Suprapubic skin (tissue), 4 donors: Measurements from ENCODE around the gene ZNF280B. TPM values are rescaled to one million over a fixed set of nuclear protein-coding genes. Genes with fewer than 3 reads are reported as not detected.
"Not testable (repeated sequence)": the region's sequence is repeated elsewhere in the genome, so short reads cannot be mapped to it uniquely, and the experiment has no call there.

Experiments used
- DNase-seq, 2 donors: peaks; one replicate each; pipeline ENCODE4 v3.0.0-alpha.2; 2019; ENCODE audit warnings: low spot score in 2 of 2
- H3K27ac ChIP-seq: fragments of 200-600 bp; sonication (generic); one replicate; pipeline ENCODE4 v1.5.1; 2019
- H3K27me3 ChIP-seq: fragments of 200-600 bp; sonication (generic); one replicate; pipeline ENCODE4 v1.5.1; 2019
- H3K36me3 ChIP-seq: fragments of 200-600 bp; sonication (generic); one replicate; pipeline ENCODE4 v1.5.1; 2019
- H3K4me1 ChIP-seq: fragments of 200-600 bp; sonication (generic); one replicate; pipeline ENCODE4 v1.5.1; 2019
- H3K4me3 ChIP-seq: fragments of 200-600 bp; sonication (generic); one replicate; pipeline ENCODE4 v1.5.1; 2019; ENCODE audit warnings: mild to moderate bottlenecking
- H3K9me3 ChIP-seq: fragments of 200-600 bp; sonication (generic); one replicate; pipeline ENCODE4 v1.5.1; 2019
- EP300 ChIP-seq: sonication (generic); formaldehyde crosslinking; IDR thresholded peaks from one replicate; pipeline ENCODE4 v1.6.1; 2017; ENCODE audit warnings: antibody characterized with exemption
- POLR2A ChIP-seq, 2 donors: fragments of 450-650 bp; IDR thresholded peaks; one replicate each; pipeline ENCODE4 v1.6.1; 2017; ENCODE audit warnings: antibody characterized with exemption in 2 of 2, mild to moderate bottlenecking in 2 of 2, moderate library complexity in 2 of 2
- POLR2AphosphoS5 ChIP-seq, 3 donors: sonication (generic); formaldehyde crosslinking; IDR thresholded peaks; one replicate each; pipeline ENCODE4 v1.6.1; 2017; ENCODE audit warnings: antibody characterized with exemption in 3 of 3
- WGBS: methylation state at CpG from one replicate; pipeline ENCODE4 v1.1.5; 2018; 5-methylcytosine and 5-hydroxymethylcytosine counted together
- total RNA-seq, 4 donors: library from RNA; depleted of rRNA; stranded (reverse); fragments of >200 nt; gene quantifications; one replicate each; pipeline ENCODE4 v1.1.0, GENCODE V29; 2016
- TF ChIP-seq, protein P1 (sequence below), 2 donors: fragments of 200-600 bp in 1 of 2; fragments of 450-650 bp in 1 of 2; sonication (generic) in 1 of 2; IDR thresholded peaks; one replicate each; pipeline ENCODE4 v1.5.1; 2016 to 2019; ENCODE audit warnings: antibody characterized with exemption in 2 of 2, mild to moderate bottlenecking in 1 of 2, moderate library complexity in 1 of 2

ZNF280B gene
- total RNA-seq, 4 donors from 2014 or later = 0.08 to 0.55 (median 0.26) TPM; not detected in 1

DNA sequence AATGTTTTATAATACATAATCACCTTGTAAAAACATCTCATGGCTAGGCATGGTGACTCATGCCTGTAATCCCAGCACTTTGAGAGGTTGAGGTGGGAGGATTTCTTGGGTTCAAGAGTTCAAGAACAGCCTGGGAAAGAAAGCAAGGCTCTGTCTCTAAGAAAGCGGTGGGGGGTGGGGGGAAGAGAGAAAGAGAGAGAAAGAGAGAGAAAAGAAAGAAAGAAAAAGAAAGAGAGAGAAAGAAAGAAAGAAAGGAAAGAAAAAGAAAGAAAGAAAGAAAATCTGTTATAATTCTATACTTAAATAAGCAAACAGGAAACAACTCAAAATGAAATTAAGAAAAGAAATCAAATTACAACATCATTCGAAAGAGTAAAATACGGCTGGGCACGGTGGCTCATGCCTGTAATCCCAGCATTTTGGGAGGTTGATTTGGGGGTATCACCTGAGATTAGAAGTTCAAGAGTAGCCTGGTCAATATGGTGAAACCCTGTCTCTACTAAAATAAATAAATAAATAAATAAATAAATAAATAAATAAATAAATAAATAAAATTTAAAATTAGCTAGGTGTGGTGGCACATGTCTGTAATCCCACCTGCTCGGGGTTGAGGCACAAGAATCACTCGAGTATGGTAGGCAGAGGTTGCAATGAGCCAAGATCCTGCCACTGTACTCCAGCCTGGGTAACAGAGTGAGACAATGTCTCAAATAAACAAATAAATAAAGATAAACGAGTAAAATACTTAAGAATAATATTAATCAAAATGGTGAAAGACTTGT, 65.4 kb downstream of the ZNF280B start:
- WGBS = 88% methylated on average over 7 of the region's 7 CpGs

DNA sequence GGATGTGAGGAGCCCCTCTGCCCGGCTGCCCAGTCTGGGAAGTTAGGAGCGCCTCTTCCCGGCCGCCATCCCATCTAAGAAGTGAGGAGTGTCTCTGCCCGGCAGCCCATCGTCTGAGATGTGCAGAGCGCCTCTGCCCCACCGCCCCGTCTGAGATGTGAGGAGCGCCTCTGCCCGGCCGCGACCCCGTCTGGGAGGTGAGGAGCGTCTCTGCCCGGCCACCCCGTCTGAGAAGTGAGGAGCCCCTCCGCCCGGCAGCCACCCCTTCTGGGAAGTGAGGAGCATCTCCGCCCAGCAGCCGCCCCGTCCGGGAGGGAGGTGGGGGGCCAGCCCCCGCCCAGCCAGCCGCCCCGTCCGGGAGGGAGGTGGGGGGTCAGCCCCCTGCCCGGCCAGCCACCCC, 66.9 kb downstream of the ZNF280B start:
- DNase-seq, H3K9me3 ChIP-seq, H3K4me1 ChIP-seq, H3K36me3 ChIP-seq, H3K4me3 ChIP-seq, H3K27ac ChIP-seq: not testable (repeated sequence)
- 93% methylated on average over 3 of the region's 28 CpGs for WGBS
- H3K27me3 ChIP-seq = peaks cover 56% of the 10 kb centered on the region

More for the DNA sequence above, 65.4 kb downstream of the ZNF280B start:
- Histone ChIP-seq H3K27ac (no peak overlapping the region), H3K27me3 (peaks cover 41% of the 10 kb centered on the region), H3K9me3 (no peaks in the 10 kb centered on the region), H3K36me3 (no peaks in the 10 kb centered on the region), H3K4me1 (no peaks in the 10 kb centered on the region), H3K4me3 (no peak overlapping the region)
- DNase-seq = no peak
- no peak for TF ChIP-seq POLR2A (IDR thresholded peaks at IDR 0.05)
- no peak for TF ChIP-seq POLR2AphosphoS5 (IDR thresholded peaks at IDR 0.05)
- TF ChIP-seq, protein P1, sequence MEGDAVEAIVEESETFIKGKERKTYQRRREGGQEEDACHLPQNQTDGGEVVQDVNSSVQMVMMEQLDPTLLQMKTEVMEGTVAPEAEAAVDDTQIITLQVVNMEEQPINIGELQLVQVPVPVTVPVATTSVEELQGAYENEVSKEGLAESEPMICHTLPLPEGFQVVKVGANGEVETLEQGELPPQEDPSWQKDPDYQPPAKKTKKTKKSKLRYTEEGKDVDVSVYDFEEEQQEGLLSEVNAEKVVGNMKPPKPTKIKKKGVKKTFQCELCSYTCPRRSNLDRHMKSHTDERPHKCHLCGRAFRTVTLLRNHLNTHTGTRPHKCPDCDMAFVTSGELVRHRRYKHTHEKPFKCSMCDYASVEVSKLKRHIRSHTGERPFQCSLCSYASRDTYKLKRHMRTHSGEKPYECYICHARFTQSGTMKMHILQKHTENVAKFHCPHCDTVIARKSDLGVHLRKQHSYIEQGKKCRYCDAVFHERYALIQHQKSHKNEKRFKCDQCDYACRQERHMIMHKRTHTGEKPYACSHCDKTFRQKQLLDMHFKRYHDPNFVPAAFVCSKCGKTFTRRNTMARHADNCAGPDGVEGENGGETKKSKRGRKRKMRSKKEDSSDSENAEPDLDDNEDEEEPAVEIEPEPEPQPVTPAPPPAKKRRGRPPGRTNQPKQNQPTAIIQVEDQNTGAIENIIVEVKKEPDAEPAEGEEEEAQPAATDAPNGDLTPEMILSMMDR (IDR thresholded peaks at IDR 0.05) = no peak
- no peak for TF ChIP-seq EP300

DNA sequence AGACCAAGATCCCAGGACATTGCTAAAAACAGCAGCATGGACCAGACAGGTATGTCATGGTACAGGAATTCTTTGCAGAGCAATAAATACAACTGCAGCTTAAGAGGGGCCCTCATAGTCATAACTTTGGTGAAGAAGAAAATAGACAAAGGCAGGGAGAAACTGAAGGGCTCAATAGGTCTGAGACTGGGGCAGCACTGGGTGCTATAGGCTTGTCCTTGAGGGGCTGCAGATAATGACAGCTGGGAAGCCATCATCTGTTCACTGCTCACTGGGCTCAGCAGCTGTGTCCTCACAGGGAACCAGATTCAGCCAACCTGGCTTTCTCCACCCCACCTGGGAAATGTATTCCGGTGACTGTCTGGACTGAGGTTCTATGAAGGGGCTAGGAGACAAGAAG, 68.4 kb downstream of the ZNF280B start:
- WGBS = 100% methylated on average over 1 of the region's 1 CpG
- Histone ChIP-seq H3K36me3 (no peaks in the 10 kb centered on the region), H3K27ac (no peak overlapping the region), H3K4me1 (no peaks in the 10 kb centered on the region), H3K27me3 (peaks cover 58% of the 10 kb centered on the region), H3K4me3 (no peak overlapping the region), H3K9me3 (no peaks in the 10 kb centered on the region)
- no peak for DNase-seq
- TF ChIP-seq EP300 = no peak
- TF ChIP-seq POLR2AphosphoS5 (IDR thresholded peaks at IDR 0.05) = no peak
- TF ChIP-seq, protein P1 (IDR thresholded peaks at IDR 0.05) = no peak
- no peak for TF ChIP-seq POLR2A (IDR thresholded peaks at IDR 0.05)

Other genes with a start within 250 kb of the ZNF280B start
- not detected for gene ZNF280A, start 11.5 kb upstream of the ZNF280B start, total RNA-seq
- not detected for gene PRAME, start 50.5 kb upstream of the ZNF280B start, total RNA-seq
- not detected for gene GGTLC2, start 135.9 kb upstream of the ZNF280B start, total RNA-seq